Fibroblast of lung (primary cell): Measurements from ENCODE around the gene MICAL2. TPM values are rescaled to one million over a fixed set of nuclear protein-coding genes. Genes with fewer than 3 reads are reported as not detected.

ENCODE experiments used
- DNase-seq, 2 donors: peaks; one replicate each; pipeline versions ENCODE4 v3.0.0 to v3.0.0-alpha.2; 2010; ENCODE audit warnings: low read depth in 2 of 2
- H2AFZ ChIP-seq: 2 replicates; pipeline ENCODE4 v1.5.1; 2012; ENCODE audit warnings: low read length, control low read depth, inconsistent platforms
- H3K27ac ChIP-seq: 2 replicates; pipeline ENCODE4 v1.5.1; 2011; ENCODE audit warnings: low read length, control low read depth; ENCODE audit not compliant: insufficient read depth
- H3K27me3 ChIP-seq: 2 replicates; pipeline ENCODE4 v1.5.1; 2011; ENCODE audit warnings: mild to moderate bottlenecking, low read length; ENCODE audit not compliant: control insufficient read depth, insufficient read depth
- H3K36me3 ChIP-seq: 2 replicates; pipeline ENCODE4 v1.5.1; 2011; ENCODE audit warnings: low read length; ENCODE audit not compliant: control insufficient read depth, insufficient read depth
- H3K4me1 ChIP-seq: 2 replicates; pipeline ENCODE4 v1.5.1; 2011; ENCODE audit warnings: low read length; ENCODE audit not compliant: control insufficient read depth, insufficient read depth; ENCODE audit errors: extremely low read depth
- H3K4me2 ChIP-seq: 2 replicates; pipeline ENCODE4 v1.5.1; 2011; ENCODE audit warnings: low read length, control low read depth; ENCODE audit not compliant: insufficient read depth; ENCODE audit errors: extremely low read depth
- H3K4me3 ChIP-seq, 4 experiments: fragments of 200-600 bp in 1 of 4; sonication (generic) in 1 of 4; replicated peaks in 1 of 4; 2 replicates each; pipeline ENCODE4 v1.5.1; 2011 to 2016; ENCODE audit warnings: low read length in 4 of 4, low read depth in 3 of 4, mild to moderate bottlenecking in 3 of 4, control low read depth in 2 of 4, inconsistent platforms in 1 of 4, mixed read lengths in 1 of 4; ENCODE audit not compliant: insufficient read depth in 1 of 4; ENCODE audit errors: control extremely low read depth in 1 of 4
- H3K79me2 ChIP-seq: 2 replicates; pipeline ENCODE4 v1.5.1; 2012; ENCODE audit warnings: mild to moderate bottlenecking, low read length, inconsistent platforms; ENCODE audit not compliant: control insufficient read depth, insufficient read depth
- H3K9ac ChIP-seq: 2 replicates; pipeline ENCODE4 v1.5.1; 2011; ENCODE audit warnings: mild to moderate bottlenecking, low read length, control low read depth; ENCODE audit not compliant: insufficient read depth
- H3K9me3 ChIP-seq: 2 replicates; pipeline ENCODE4 v1.5.1; 2012; ENCODE audit warnings: low read depth, low read length; ENCODE audit not compliant: control insufficient read depth, insufficient read depth
- H4K20me1 ChIP-seq: 2 replicates; pipeline ENCODE4 v1.5.1; 2011; ENCODE audit warnings: low read length; ENCODE audit not compliant: control insufficient read depth, insufficient read depth; ENCODE audit errors: extremely low read depth
- EZH2 ChIP-seq: IDR thresholded peaks from 2 replicates; pipeline ENCODE4 v1.5.1; 2012; ENCODE audit warnings: low read length, control low read depth, mild to moderate bottlenecking; ENCODE audit errors: missing control alignments
- polyA plus RNA-seq, 2 donors: library from polyadenylated mRNA; depleted of rRNA in 1 of 2; stranded (reverse) in 1 of 2; unstranded in 1 of 2; fragments of >200 nt; gene quantifications; 2 replicates each; pipeline ENCODE4 v1.2.1, GENCODE V29; 2011 to 2012; ENCODE audit warnings: missing spikeins in 1 of 2
- total RNA-seq: library from RNA; depleted of rRNA; stranded (reverse); fragments of >200 nt; gene quantifications from 2 replicates; pipeline ENCODE4 v1.2.1, GENCODE V29; 2014
- TF ChIP-seq, protein P1 (sequence below), 2 donors: IDR thresholded peaks in 1 of 2; conservative IDR thresholded peaks in 1 of 2; 1 replicate in 1 of 2; 2 replicates in 1 of 2; pipeline ENCODE4 v1.5.1; 2011 to 2012; ENCODE audit warnings: low read length in 2 of 2, control low read depth in 1 of 2, inconsistent platforms in 1 of 2, low read depth in 1 of 2, mild to moderate bottlenecking in 1 of 2

MICAL2 gene
- total and polyA plus RNA-seq, 2 donors (not counting 1 experiment from before 2014, with no cell fraction given): 78.5 to 275 TPM

DNA sequence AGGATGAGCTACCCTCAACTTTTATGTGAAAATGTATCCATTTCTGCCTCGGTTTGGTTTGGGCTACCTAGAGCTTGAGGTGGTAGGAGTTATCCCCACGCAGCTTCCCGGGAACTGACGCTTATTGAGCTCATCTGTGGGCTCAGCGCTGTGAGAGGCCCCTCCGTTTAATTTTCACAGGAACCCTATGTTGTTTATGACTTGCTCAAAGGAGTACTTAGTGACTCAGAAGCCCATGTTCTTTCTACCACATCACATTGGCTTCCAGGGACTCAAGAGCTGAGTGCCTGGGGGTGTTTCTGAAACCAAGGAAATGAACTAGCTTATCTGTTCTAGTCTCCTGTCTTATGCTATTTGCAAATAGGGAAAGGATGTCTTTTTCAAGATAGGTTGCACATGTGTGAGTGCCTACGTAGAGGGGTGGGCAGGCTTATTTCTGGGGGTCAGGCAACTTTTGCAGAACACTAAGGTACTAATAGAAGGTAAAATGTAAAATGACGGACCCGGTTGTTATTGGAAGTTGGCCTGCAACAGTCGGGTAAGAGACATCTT is 40.5 kb downstream of the MICAL2 start:
- Histone ChIP-seq H3K4me2 (no peak overlapping the region), H4K20me1 (no peaks in the 10 kb centered on the region), H3K9ac (no peak overlapping the region), H2AFZ (no peak overlapping the region), H3K4me3 (no peak overlapping the region), H3K27ac (no peak overlapping the region), H3K36me3 (peaks cover 2% of the 10 kb centered on the region), H3K79me2 (peaks cover 44% of the 10 kb centered on the region), H3K27me3 (no peaks in the 10 kb centered on the region), H3K9me3 (no peaks in the 10 kb centered on the region), H3K4me1 (peaks cover 7% of the 10 kb centered on the region)
- DNase-seq: peak; percentile 83 to 85
- TF ChIP-seq, protein P1, sequence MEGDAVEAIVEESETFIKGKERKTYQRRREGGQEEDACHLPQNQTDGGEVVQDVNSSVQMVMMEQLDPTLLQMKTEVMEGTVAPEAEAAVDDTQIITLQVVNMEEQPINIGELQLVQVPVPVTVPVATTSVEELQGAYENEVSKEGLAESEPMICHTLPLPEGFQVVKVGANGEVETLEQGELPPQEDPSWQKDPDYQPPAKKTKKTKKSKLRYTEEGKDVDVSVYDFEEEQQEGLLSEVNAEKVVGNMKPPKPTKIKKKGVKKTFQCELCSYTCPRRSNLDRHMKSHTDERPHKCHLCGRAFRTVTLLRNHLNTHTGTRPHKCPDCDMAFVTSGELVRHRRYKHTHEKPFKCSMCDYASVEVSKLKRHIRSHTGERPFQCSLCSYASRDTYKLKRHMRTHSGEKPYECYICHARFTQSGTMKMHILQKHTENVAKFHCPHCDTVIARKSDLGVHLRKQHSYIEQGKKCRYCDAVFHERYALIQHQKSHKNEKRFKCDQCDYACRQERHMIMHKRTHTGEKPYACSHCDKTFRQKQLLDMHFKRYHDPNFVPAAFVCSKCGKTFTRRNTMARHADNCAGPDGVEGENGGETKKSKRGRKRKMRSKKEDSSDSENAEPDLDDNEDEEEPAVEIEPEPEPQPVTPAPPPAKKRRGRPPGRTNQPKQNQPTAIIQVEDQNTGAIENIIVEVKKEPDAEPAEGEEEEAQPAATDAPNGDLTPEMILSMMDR (conservative IDR thresholded peaks at IDR 0.05 in 1 of 2, IDR thresholded peaks at IDR 0.05 in 1 of 2; ENCODE audit: low read depth in 1 of 2, low read length in 2 of 2): no peak
- no peak for TF ChIP-seq EZH2

DNA sequence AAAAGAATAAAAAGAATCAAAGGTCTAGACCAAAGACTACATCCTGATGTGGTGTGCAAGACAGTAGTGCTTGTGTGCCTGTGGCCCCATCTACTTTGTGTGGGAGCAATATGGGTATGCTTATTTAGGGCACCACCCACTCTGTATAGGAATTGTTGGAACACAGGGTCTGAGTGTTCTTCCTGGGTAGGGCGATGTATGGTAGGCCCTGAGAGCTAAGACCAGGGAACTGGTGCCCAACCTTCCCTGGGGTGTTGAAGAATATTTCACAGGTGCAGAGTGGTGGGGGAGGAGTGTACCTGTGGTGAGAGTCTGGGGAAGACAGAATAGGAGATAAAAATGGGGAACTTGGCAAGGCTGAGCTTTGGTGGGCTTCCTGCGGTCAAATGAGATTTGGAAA is 41.9 kb downstream of the MICAL2 start:
- Histone ChIP-seq H3K9ac (no peak overlapping the region), H3K36me3 (peaks cover 2% of the 10 kb centered on the region), H3K79me2 (peaks cover 44% of the 10 kb centered on the region), H3K4me2 (no peak overlapping the region), H4K20me1 (no peaks in the 10 kb centered on the region), H3K4me1 (peaks cover 19% of the 10 kb centered on the region), H2AFZ (no peak overlapping the region), H3K9me3 (no peaks in the 10 kb centered on the region), H3K27ac (no peak overlapping the region), H3K27me3 (no peaks in the 10 kb centered on the region), H3K4me3 (no peak overlapping the region)
- no peak for DNase-seq
- TF ChIP-seq, protein P1 (conservative IDR thresholded peaks at IDR 0.05 in 1 of 2, IDR thresholded peaks at IDR 0.05 in 1 of 2; ENCODE audit: low read depth in 1 of 2, low read length in 2 of 2): no peak
- TF ChIP-seq EZH2: no peak

DNA sequence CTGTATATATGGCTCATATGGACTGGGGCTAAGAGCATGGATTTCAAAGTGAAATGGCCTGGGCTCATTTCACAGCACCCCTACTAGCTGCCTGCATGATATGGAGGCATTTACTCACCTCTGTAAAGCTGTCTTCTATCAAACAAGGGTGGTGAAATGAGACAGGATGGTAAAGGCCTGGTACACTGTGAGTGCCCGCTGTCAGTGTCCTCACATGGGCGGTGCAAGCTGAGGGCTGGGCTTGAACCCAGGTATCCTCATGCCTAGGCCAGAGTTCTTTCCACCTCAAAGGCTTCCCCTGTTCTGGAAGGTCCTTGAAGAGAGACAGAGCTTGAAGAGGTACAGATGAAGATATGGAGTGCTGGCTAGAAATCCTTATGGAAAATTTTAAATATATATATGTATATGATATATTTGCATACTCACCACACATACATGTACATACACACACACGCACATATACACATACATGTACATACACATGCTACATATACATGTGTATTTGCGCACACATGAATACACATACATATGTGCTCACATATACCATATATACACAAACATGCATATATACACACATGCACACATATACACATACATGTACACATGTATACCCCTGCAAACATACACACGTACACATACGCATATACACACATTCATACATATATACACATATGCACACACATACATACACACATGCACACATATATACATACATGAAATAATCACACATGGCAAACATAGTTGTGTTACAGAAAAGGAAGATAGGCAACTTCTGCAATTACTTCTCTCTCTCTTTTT is 44.7 kb downstream of the MICAL2 start:
- DNase-seq: no peak
- no peaks in the 10 kb centered on the region for H3K9me3 ChIP-seq
- TF ChIP-seq, protein P1 (conservative IDR thresholded peaks at IDR 0.05 in 1 of 2, IDR thresholded peaks at IDR 0.05 in 1 of 2; ENCODE audit: low read depth in 1 of 2, low read length in 2 of 2): no peak
- no peak for TF ChIP-seq EZH2
- H2AFZ ChIP-seq: no peak overlapping the region
- H3K9ac ChIP-seq: no peak overlapping the region
- H3K79me2 ChIP-seq: peaks cover 30% of the 10 kb centered on the region
- H3K27ac ChIP-seq: no peak overlapping the region
- no peaks in the 10 kb centered on the region for H3K36me3 ChIP-seq
- no peak overlapping the region for H3K4me2 ChIP-seq
- H3K27me3 ChIP-seq: no peaks in the 10 kb centered on the region
- H4K20me1 ChIP-seq: no peaks in the 10 kb centered on the region
- peaks cover 33% of the 10 kb centered on the region for H3K4me1 ChIP-seq
- no peak overlapping the region for H3K4me3 ChIP-seq
